Astrocyte (in vitro differentiated cells and primary cell): ENCODE measurements around the gene CSNK1A1. TPM values are rescaled to one million over a fixed set of nuclear protein-coding genes. Genes with fewer than 3 reads are reported as not detected.

Source experiments
- DNase-seq: peaks from one replicate; pipeline ENCODE4 v3.0.0-alpha.2; 2010; ENCODE audit warnings: low read depth
- FAIRE-seq: peaks from 2 replicates; lab custom pipeline; 2011; peaks lifted over from hg19 to GRCh38; lab: Jason Lieb, UNC
- H2AFZ ChIP-seq: 2 replicates; pipeline ENCODE4 v1.6.0; 2012; ENCODE audit warnings: low read depth, low read length, inconsistent platforms
- H3K27ac ChIP-seq: 2 replicates; pipeline ENCODE4 v1.5.1; 2011; ENCODE audit warnings: low read depth, low read length, inconsistent platforms
- H3K27me3 ChIP-seq: 2 replicates; pipeline ENCODE4 v1.6.0; 2011; ENCODE audit warnings: low read length, inconsistent platforms; ENCODE audit not compliant: insufficient read depth
- H3K36me3 ChIP-seq: 2 replicates; pipeline ENCODE4 v1.5.1; 2011; ENCODE audit warnings: low read length, inconsistent platforms; ENCODE audit not compliant: insufficient read depth
- H3K4me1 ChIP-seq: 2 replicates; pipeline ENCODE4 v1.5.1; 2011; ENCODE audit warnings: low read length, inconsistent platforms; ENCODE audit not compliant: insufficient read depth
- H3K4me2 ChIP-seq: 2 replicates; pipeline ENCODE4 v1.6.0; 2012; ENCODE audit warnings: low read length, inconsistent platforms
- H3K4me3 ChIP-seq: 2 replicates; pipeline ENCODE4 v1.5.1; 2011; ENCODE audit warnings: low read depth, mild to moderate bottlenecking, low read length, inconsistent platforms; ENCODE audit not compliant: insufficient read depth
- H3K79me2 ChIP-seq: 2 replicates; pipeline ENCODE4 v1.6.0; 2012; ENCODE audit warnings: mild to moderate bottlenecking, low read length, inconsistent platforms; ENCODE audit not compliant: insufficient read depth
- H3K9ac ChIP-seq: 2 replicates; pipeline ENCODE4 v1.6.0; 2012; ENCODE audit warnings: mild to moderate bottlenecking, low read length, inconsistent platforms
- H3K9me3 ChIP-seq: 2 replicates; pipeline ENCODE4 v1.5.1; 2012; ENCODE audit warnings: low read depth, mild to moderate bottlenecking, low read length, inconsistent platforms; ENCODE audit not compliant: insufficient read depth
- H4K20me1 ChIP-seq: 2 replicates; pipeline ENCODE4 v1.6.0; 2012; ENCODE audit warnings: low read length, inconsistent platforms; ENCODE audit not compliant: insufficient read depth
- H3K27ac Mint-ChIP-seq: one replicate; pipeline ENCODE4 v1.8.0; 2021; ENCODE audit warnings: mild to moderate bottlenecking, mixed read lengths; ENCODE audit not compliant: unreplicated experiment
- H3K27me3 Mint-ChIP-seq: one replicate; pipeline ENCODE4 v1.8.0; 2021; ENCODE audit warnings: low read depth, mixed read lengths; ENCODE audit not compliant: unreplicated experiment
- H3K36me3 Mint-ChIP-seq: one replicate; pipeline ENCODE4 v1.8.0; 2021; ENCODE audit warnings: low read depth, mixed read lengths; ENCODE audit not compliant: unreplicated experiment
- H3K4me1 Mint-ChIP-seq: one replicate; pipeline ENCODE4 v1.8.0; 2021; ENCODE audit warnings: low read depth, mixed read lengths; ENCODE audit not compliant: unreplicated experiment
- H3K4me3 Mint-ChIP-seq: one replicate; pipeline ENCODE4 v1.8.0; 2021; ENCODE audit warnings: mild to moderate bottlenecking, moderate library complexity, mixed read lengths; ENCODE audit not compliant: unreplicated experiment
- H3K9me3 Mint-ChIP-seq: one replicate; pipeline ENCODE4 v1.8.0; 2021; ENCODE audit warnings: mild to moderate bottlenecking, mixed read lengths; ENCODE audit not compliant: unreplicated experiment
- EZH2 ChIP-seq: IDR thresholded peaks from 2 replicates; pipeline ENCODE4 v1.6.1; 2012; ENCODE audit warnings: mild to moderate bottlenecking, low read length, inconsistent platforms; ENCODE audit not compliant: insufficient read depth
- total RNA-seq: library from RNA; stranded (reverse); gene quantifications from 2 replicates; pipeline ENCODE4 v1.2.1, GENCODE V29; 2021
- TF ChIP-seq, protein P1 (sequence below): IDR thresholded peaks from 2 replicates; pipeline ENCODE4 v1.5.1; 2011; ENCODE audit warnings: low read depth, mild to moderate bottlenecking, inconsistent platforms, low read length, moderate library complexity; ENCODE audit not compliant: insufficient read depth

The CSNK1A1 gene
- total RNA-seq, 1 donor from 2014 or later, result 384 TPM

DNA sequence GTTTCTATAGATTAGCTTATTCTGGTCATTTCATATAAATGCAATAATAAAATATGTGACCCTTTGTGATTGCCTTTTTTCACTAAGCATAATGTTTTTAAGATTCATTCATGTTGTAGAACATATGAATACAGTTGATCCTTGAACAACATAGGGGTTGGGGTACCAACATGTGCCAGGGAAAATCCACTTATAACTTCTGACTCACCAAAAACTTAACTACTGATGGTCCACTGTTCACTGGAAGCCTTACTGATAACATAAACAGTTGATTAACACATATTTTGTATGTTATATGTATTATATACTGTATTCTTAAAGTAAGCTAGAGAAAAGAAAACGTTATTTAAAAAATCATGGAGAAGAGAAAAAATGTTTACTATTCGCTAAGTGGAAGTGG, 42.1 kb upstream of the CSNK1A1 start:
- Histone ChIP-seq H3K4me3 (no peak overlapping the region), H4K20me1 (no peaks in the 10 kb centered on the region), H3K4me1 (no peaks in the 10 kb centered on the region), H3K36me3 (no peaks in the 10 kb centered on the region), H3K27me3 (no peaks in the 10 kb centered on the region), H2AFZ (no peak overlapping the region), H3K79me2 (no peaks in the 10 kb centered on the region), H3K9ac (no peak overlapping the region), H3K4me2 (no peak overlapping the region), H3K9me3 (no peaks in the 10 kb centered on the region), H3K27ac (no peak overlapping the region)
- Mint-ChIP-seq H3K27me3 (no peaks in the 10 kb centered on the region), H3K9me3 (no peaks in the 10 kb centered on the region), H3K27ac (no peak overlapping the region), H3K36me3 (no peaks in the 10 kb centered on the region), H3K4me3 (no peak overlapping the region), H3K4me1 (peaks cover 5% of the 10 kb centered on the region)
- no peak for FAIRE-seq
- no peak for DNase-seq
- TF ChIP-seq, protein P1, sequence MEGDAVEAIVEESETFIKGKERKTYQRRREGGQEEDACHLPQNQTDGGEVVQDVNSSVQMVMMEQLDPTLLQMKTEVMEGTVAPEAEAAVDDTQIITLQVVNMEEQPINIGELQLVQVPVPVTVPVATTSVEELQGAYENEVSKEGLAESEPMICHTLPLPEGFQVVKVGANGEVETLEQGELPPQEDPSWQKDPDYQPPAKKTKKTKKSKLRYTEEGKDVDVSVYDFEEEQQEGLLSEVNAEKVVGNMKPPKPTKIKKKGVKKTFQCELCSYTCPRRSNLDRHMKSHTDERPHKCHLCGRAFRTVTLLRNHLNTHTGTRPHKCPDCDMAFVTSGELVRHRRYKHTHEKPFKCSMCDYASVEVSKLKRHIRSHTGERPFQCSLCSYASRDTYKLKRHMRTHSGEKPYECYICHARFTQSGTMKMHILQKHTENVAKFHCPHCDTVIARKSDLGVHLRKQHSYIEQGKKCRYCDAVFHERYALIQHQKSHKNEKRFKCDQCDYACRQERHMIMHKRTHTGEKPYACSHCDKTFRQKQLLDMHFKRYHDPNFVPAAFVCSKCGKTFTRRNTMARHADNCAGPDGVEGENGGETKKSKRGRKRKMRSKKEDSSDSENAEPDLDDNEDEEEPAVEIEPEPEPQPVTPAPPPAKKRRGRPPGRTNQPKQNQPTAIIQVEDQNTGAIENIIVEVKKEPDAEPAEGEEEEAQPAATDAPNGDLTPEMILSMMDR, result no peak
- no peak for TF ChIP-seq EZH2

DNA sequence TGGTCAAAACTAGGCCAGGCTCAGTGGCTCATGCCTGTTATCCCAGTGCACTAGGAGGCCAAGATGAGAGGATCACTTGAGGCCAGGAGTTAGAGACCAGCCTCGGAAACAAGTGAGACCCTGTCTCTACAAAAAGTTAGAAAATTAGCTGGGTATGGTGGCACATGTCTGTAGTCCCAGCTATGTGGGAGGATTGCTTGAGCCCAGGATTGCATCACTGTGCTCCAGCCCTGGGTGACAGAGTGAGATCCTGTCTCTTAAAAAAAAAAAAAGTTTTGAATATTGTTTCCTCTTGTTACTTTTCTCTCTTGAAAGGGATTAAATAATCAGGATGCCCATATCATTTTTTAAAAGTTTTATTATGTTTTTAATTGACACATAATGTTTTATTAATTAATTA, 37.7 kb upstream of the CSNK1A1 start:
- H3K27ac Mint-ChIP-seq, result no peak overlapping the region
- H4K20me1 ChIP-seq, result no peaks in the 10 kb centered on the region
- H3K79me2 ChIP-seq, result no peaks in the 10 kb centered on the region
- no peak for FAIRE-seq
- H2AFZ ChIP-seq, result no peak overlapping the region
- H3K27ac ChIP-seq, result no peak overlapping the region
- H3K4me3 ChIP-seq, result no peak overlapping the region
- no peaks in the 10 kb centered on the region for H3K36me3 Mint-ChIP-seq
- H3K9ac ChIP-seq, result no peak overlapping the region
- H3K4me1 Mint-ChIP-seq, result peaks cover 6% of the 10 kb centered on the region
- H3K4me1 ChIP-seq, result no peaks in the 10 kb centered on the region
- no peaks in the 10 kb centered on the region for H3K27me3 ChIP-seq
- TF ChIP-seq, protein P1, result no peak
- TF ChIP-seq EZH2, result no peak
- H3K27me3 Mint-ChIP-seq, result no peaks in the 10 kb centered on the region
- H3K9me3 ChIP-seq, result no peaks in the 10 kb centered on the region
- H3K9me3 Mint-ChIP-seq, result no peaks in the 10 kb centered on the region
- DNase-seq, result no peak
- H3K36me3 ChIP-seq, result no peaks in the 10 kb centered on the region
- no peak overlapping the region for H3K4me2 ChIP-seq
- H3K4me3 Mint-ChIP-seq, result no peak overlapping the region

GRCh38 chr5:149586708-149587318, 35.6 kb upstream of the CSNK1A1 start:
- Mint-ChIP-seq H3K4me1 (peaks cover 6% of the 10 kb centered on the region), H3K27me3 (no peaks in the 10 kb centered on the region), H3K9me3 (no peaks in the 10 kb centered on the region), H3K27ac (no peak overlapping the region), H3K4me3 (no peak overlapping the region), H3K36me3 (no peaks in the 10 kb centered on the region)
- Histone ChIP-seq H3K36me3 (no peaks in the 10 kb centered on the region), H4K20me1 (no peaks in the 10 kb centered on the region), H3K4me2 (no peak overlapping the region), H2AFZ (no peak overlapping the region), H3K4me1 (no peaks in the 10 kb centered on the region), H3K9ac (no peak overlapping the region), H3K27ac (no peak overlapping the region), H3K9me3 (no peaks in the 10 kb centered on the region), H3K79me2 (no peaks in the 10 kb centered on the region), H3K4me3 (no peak overlapping the region), H3K27me3 (no peaks in the 10 kb centered on the region)
- no peak for FAIRE-seq
- TF ChIP-seq, protein P1, result no peak
- no peak for TF ChIP-seq EZH2
- no peak for DNase-seq
